Tibial nerve (tissue), 4 donors: ENCODE data around the gene CTNNA3. TPM values are rescaled to one million over a fixed set of nuclear protein-coding genes. Genes with fewer than 3 reads are reported as not detected.

Experiments
- DNase-seq, 2 donors: peaks; one replicate each; pipeline ENCODE4 v3.0.0-alpha.2; 2019; ENCODE audit warnings: low spot score in 2 of 2
- H3K27ac ChIP-seq, 4 donors: fragments of 200-600 bp; sonication (generic) in 3 of 4; one replicate each; pipeline ENCODE4 v1.5.1; 2017 to 2019; ENCODE audit warnings: mild to moderate bottlenecking in 1 of 4
- H3K27me3 ChIP-seq, 2 donors: fragments of 200-600 bp; sonication (generic) in 1 of 2; one replicate each; pipeline versions ENCODE4 v1.5.1 to v1.6.0; 2017 to 2019
- H3K36me3 ChIP-seq, 3 donors: fragments of 200-600 bp; sonication (generic); one replicate each; pipeline ENCODE4 v1.5.1; 2018 to 2019
- H3K4me1 ChIP-seq, 4 donors: fragments of 200-600 bp; sonication (generic) in 3 of 4; one replicate each; pipeline ENCODE4 v1.5.1; 2017 to 2019
- H3K4me3 ChIP-seq, 4 donors: fragments of 200-600 bp; sonication (generic) in 3 of 4; one replicate each; pipeline ENCODE4 v1.5.1; 2017 to 2019; ENCODE audit warnings: mild to moderate bottlenecking in 1 of 4, moderate library complexity in 1 of 4
- H3K9me3 ChIP-seq, 4 donors: fragments of 200-600 bp; sonication (generic) in 3 of 4; one replicate each; pipeline ENCODE4 v1.5.1; 2017 to 2019
- CTCF ChIP-seq, 5 experiments: fragments of 200-600 bp in 3 of 5; fragments of 450-650 bp in 2 of 5; sonication (generic) in 3 of 5; IDR thresholded peaks; one replicate each; pipeline ENCODE4 v1.5.1; 2016 to 2019; ENCODE audit warnings: antibody characterized with exemption in 5 of 5, mild to moderate bottlenecking in 3 of 5, moderate library complexity in 2 of 5
- EP300 ChIP-seq, 2 donors: sonication (generic); formaldehyde crosslinking; IDR thresholded peaks; one replicate each; pipeline ENCODE4 v1.6.1; 2017; ENCODE audit warnings: antibody characterized with exemption in 2 of 2, mild to moderate bottlenecking in 1 of 2
- POLR2A ChIP-seq, 2 donors: fragments of 450-650 bp; IDR thresholded peaks; one replicate each; pipeline ENCODE4 v1.6.1; 2017; ENCODE audit warnings: antibody characterized with exemption in 2 of 2, mild to moderate bottlenecking in 2 of 2, moderate library complexity in 2 of 2
- WGBS, 2 donors: methylation state at CpG; one replicate each; pipeline ENCODE4 v1.1.5; 2018; 5-methylcytosine and 5-hydroxymethylcytosine counted together
- total RNA-seq, 4 donors: library from RNA; depleted of rRNA; stranded (reverse); fragments of >200 nt; gene quantifications; one replicate each; pipeline ENCODE4 v1.1.0, GENCODE V29; 2016

CTNNA3 gene
- total RNA-seq, 4 donors from 2014 or later, result 15.9 to 36.1 (median 23.1) TPM

GRCh38 chr10:67550838-67551402 is 145.1 kb downstream of the CTNNA3 start:
- H3K36me3 ChIP-seq, result no peaks in the 10 kb centered on the region
- no peaks in the 10 kb centered on the region for H3K27me3 ChIP-seq
- WGBS, 2 donors, result 85 to 89% methylated on average over 16 of the region's 16 CpGs
- H3K27ac ChIP-seq, result peak overlapping the region in 1 of 4 donors; percentile 13
- H3K9me3 ChIP-seq, result no peaks in the 10 kb centered on the region
- no peak for DNase-seq
- H3K4me1 ChIP-seq, result peaks cover 0 to 14% (median 3%) of the 10 kb centered on the region in 4 donors
- TF ChIP-seq EP300 (IDR thresholded peaks at IDR 0.05), result no peak
- no peak for TF ChIP-seq POLR2A (IDR thresholded peaks at IDR 0.05)
- no peak for TF ChIP-seq CTCF (IDR thresholded peaks at IDR 0.05)
- no peak overlapping the region for H3K4me3 ChIP-seq

- no peaks in the 10 kb centered on the region for H3K27me3 ChIP-seq
- peak overlapping the region in 2 of 4 donors; percentile 13 to 42 for H3K27ac ChIP-seq
- no peak for DNase-seq
- no peak for TF ChIP-seq EP300 (IDR thresholded peaks at IDR 0.05)
- TF ChIP-seq CTCF (IDR thresholded peaks at IDR 0.05), result no peak
- TF ChIP-seq POLR2A (IDR thresholded peaks at IDR 0.05), result no peak
- H3K9me3 ChIP-seq, result no peaks in the 10 kb centered on the region
- H3K36me3 ChIP-seq, result no peaks in the 10 kb centered on the region
- H3K4me1 ChIP-seq, result peaks cover 0 to 14% (median 3%) of the 10 kb centered on the region in 4 donors
- H3K4me3 ChIP-seq, result no peak overlapping the region
- 44 to 49% methylated on average over 2 of the region's 2 CpGs for WGBS, 2 donors
Measured at GRCh38 chr10:67550046-67550445, 145.9 kb downstream of the CTNNA3 start.

- H3K9me3 ChIP-seq, result no peaks in the 10 kb centered on the region
- TF ChIP-seq CTCF (IDR thresholded peaks at IDR 0.05) (no peak), POLR2A (IDR thresholded peaks at IDR 0.05) (no peak), EP300 (IDR thresholded peaks at IDR 0.05) (no peak)
- peak overlapping the region in 3 of 4 donors; percentile 13 to 42 (median 16) for H3K27ac ChIP-seq
- 20 to 29% methylated on average over 2 of the region's 2 CpGs for WGBS, 2 donors
- H3K4me3 ChIP-seq, result no peak overlapping the region
- H3K27me3 ChIP-seq, result no peaks in the 10 kb centered on the region
- no peaks in the 10 kb centered on the region for H3K36me3 ChIP-seq
- H3K4me1 ChIP-seq, result peaks cover 0 to 14% (median 3%) of the 10 kb centered on the region in 4 donors
- no peak for DNase-seq
Measured at GRCh38 chr10:67549390-67549789, 146.6 kb downstream of the CTNNA3 start.

- H3K27ac ChIP-seq, result no peak overlapping the region
- DNase-seq, result no peak
- H3K9me3 ChIP-seq, result no peaks in the 10 kb centered on the region
- TF ChIP-seq POLR2A (IDR thresholded peaks at IDR 0.05) (no peak), EP300 (IDR thresholded peaks at IDR 0.05) (no peak), CTCF (IDR thresholded peaks at IDR 0.05) (no peak)
- no peaks in the 10 kb centered on the region for H3K4me1 ChIP-seq
- H3K27me3 ChIP-seq, result no peaks in the 10 kb centered on the region
- no peak overlapping the region for H3K4me3 ChIP-seq
- no peaks in the 10 kb centered on the region for H3K36me3 ChIP-seq
Measured at GRCh38 chr10:67541411-67541810, 154.6 kb downstream of the CTNNA3 start.

- H3K4me1 ChIP-seq, result no peaks in the 10 kb centered on the region
- TF ChIP-seq POLR2A (IDR thresholded peaks at IDR 0.05) (no peak), CTCF (IDR thresholded peaks at IDR 0.05) (no peak), EP300 (IDR thresholded peaks at IDR 0.05) (no peak)
Measured at GRCh38 chr10:67539312-67539711, 156.7 kb downstream of the CTNNA3 start.

More at GRCh38 chr10:67539312-67539711, 156.7 kb downstream of the CTNNA3 start:
- no peaks in the 10 kb centered on the region for H3K36me3 ChIP-seq
- no peak overlapping the region for H3K4me3 ChIP-seq
- H3K9me3 ChIP-seq, result no peaks in the 10 kb centered on the region
- H3K27me3 ChIP-seq, result no peaks in the 10 kb centered on the region
- no peak overlapping the region for H3K27ac ChIP-seq
- 63 to 81% methylated on average over 6 of the region's 6 CpGs for WGBS, 2 donors
- DNase-seq, result no peak
